CD4-positive, alpha-beta T cell (primary cell): Measurements from ENCODE around the gene PDZD8. TPM values are rescaled to one million over a fixed set of nuclear protein-coding genes. Genes with fewer than 3 reads are reported as not detected.

Experiments
- ATAC-seq: fragments of 200-7000 bp; cut with Tn5 transposase; one replicate; pipeline ENCODE4 v1.10.0; 2022; ENCODE audit warnings: mild to moderate bottlenecking; ENCODE audit not compliant: poor library complexity
- CTCF ChIA-PET: fragments of 350-600 bp; sonication (Branson Sonifier 250); formaldehyde crosslinking; loops from one replicate; lab custom pipeline; 2021; ENCODE audit warnings: antibody characterized with exemption, inconsistent platforms; lab: Charles Lee
- POLR2A ChIA-PET: fragments of 350-600 bp; sonication (Branson Sonifier 250); formaldehyde crosslinking; loops from one replicate; lab custom pipeline; 2021; ENCODE audit warnings: antibody characterized with exemption, inconsistent platforms; lab: Charles Lee
- DNase-seq, 14 experiments: peaks; one replicate each; pipeline ENCODE4 v3.0.0-alpha.2; 2013 to 2020; ENCODE audit warnings: mixed read lengths in 2 of 14
- H3K27ac ChIP-seq, 2 donors: one replicate each; pipeline versions ENCODE4 v1.5.1 to v1.7.0; 2013; ENCODE audit warnings: low read length in 2 of 2, low read depth in 1 of 2, mild to moderate bottlenecking in 1 of 2
- H3K27me3 ChIP-seq, 2 experiments: 1 replicate in 1 of 2; 2 replicates in 1 of 2; pipeline versions ENCODE4 v1.6.1 to v1.7.0; 2013; ENCODE audit warnings: low read length in 2 of 2, control low read depth in 1 of 2, mild to moderate bottlenecking in 1 of 2, moderate library complexity in 1 of 2; ENCODE audit not compliant: insufficient read depth in 2 of 2, control insufficient read depth in 1 of 2
- H3K36me3 ChIP-seq: one replicate; pipeline ENCODE4 v1.6.1; 2013; ENCODE audit warnings: low read length, control low read depth; ENCODE audit not compliant: insufficient read depth
- H3K4me1 ChIP-seq: one replicate; pipeline ENCODE4 v1.6.1; 2013; ENCODE audit warnings: low read length, control low read depth; ENCODE audit not compliant: insufficient read depth
- H3K4me3 ChIP-seq: one replicate; pipeline ENCODE4 v1.5.1; 2013; ENCODE audit warnings: mild to moderate bottlenecking, low read length, moderate library complexity
- H3K9me3 ChIP-seq, 2 experiments: 1 replicate in 1 of 2; 2 replicates in 1 of 2; pipeline versions ENCODE4 v1.6.1 to v1.7.0; 2013; ENCODE audit warnings: low read length in 2 of 2, mild to moderate bottlenecking in 2 of 2, control low read depth in 1 of 2, moderate library complexity in 1 of 2; ENCODE audit not compliant: control insufficient read depth in 1 of 2, insufficient read depth in 1 of 2
- H3K27ac Mint-ChIP-seq: one replicate; pipeline ENCODE4 v1.8.0; 2020; ENCODE audit warnings: mixed read lengths
- H3K27me3 Mint-ChIP-seq: one replicate; pipeline ENCODE4 v1.8.0; 2021; ENCODE audit warnings: mixed read lengths
- H3K36me3 Mint-ChIP-seq: one replicate; pipeline ENCODE4 v1.8.0; 2021; ENCODE audit warnings: low read depth, mixed read lengths
- H3K4me1 Mint-ChIP-seq: one replicate; pipeline ENCODE4 v1.8.0; 2021; ENCODE audit warnings: low read depth, mixed read lengths
- H3K4me3 Mint-ChIP-seq: one replicate; pipeline ENCODE4 v1.8.0; 2020; ENCODE audit warnings: mild to moderate bottlenecking, mixed read lengths
- H3K9me3 Mint-ChIP-seq: one replicate; pipeline ENCODE4 v1.8.0; 2020; ENCODE audit warnings: mixed read lengths
- intact Hi-C, 2 experiments: fragments of 100-400 bp; cut with DNase I in 1 of 2; cut with micrococcal nuclease in 1 of 2; formaldehyde crosslinking; loops; one replicate each; pipeline versions ENCODE4 v1.15.1 to v1.9.0; 2023 to 2025; cut with DNase I, micrococcal nuclease
- total RNA-seq, 174 experiments: library from RNA in 2 of 174; stranded (reverse) in 2 of 174; gene quantifications; one replicate each; pipeline ENCODE4 v1.2.3 and lab custom pipeline; 2021 to 2026
- TF ChIP-seq, protein P1 (sequence below): fragments of 200-600 bp; IDR thresholded peaks from one replicate; pipeline ENCODE4 v1.8.0; 2022; ENCODE audit warnings: antibody characterized with exemption, mild to moderate bottlenecking

PDZD8 gene
- total RNA-seq, 2 experiments from 2014 or later = 25.2 to 31.1 TPM

DNA sequence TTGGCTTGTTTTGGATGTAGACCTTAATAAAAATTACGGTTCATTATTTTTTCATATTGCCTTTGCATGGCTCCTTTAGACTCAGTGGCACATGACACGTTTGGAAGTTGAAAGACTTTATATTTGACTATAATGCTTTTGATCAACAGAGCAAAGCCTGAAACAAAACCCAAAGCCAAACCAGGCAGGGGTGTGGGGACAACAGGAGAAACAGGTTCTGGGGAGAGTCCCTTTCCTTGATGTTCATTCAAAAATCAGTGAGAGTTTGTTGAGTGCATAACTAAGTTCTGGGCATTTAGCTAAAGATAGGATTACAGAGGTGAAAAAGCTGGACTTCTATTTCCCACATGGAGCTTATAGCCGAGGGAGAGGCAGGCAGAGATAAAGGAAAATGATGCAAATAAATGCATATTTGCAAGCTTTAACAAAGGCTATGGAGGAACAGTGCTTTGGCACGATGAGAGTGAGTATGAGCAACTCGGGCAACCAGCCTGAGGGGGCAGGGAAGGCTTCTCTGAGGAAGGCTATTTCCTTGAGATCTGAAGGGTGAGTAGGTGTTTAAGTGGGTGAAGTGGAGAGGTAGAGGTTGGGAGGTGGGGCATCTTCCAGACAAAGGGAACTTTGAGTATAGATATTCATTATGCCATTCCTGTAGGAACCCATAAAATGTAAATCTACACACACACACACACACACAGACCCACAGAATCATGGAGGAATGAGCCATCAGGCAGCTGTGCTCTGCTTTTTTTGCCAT is 34.5 kb upstream of the PDZD8 start:
- H3K36me3 ChIP-seq = no peaks in the 10 kb centered on the region
- H3K27ac Mint-ChIP-seq = no peak overlapping the region
- TF ChIP-seq, protein P1, sequence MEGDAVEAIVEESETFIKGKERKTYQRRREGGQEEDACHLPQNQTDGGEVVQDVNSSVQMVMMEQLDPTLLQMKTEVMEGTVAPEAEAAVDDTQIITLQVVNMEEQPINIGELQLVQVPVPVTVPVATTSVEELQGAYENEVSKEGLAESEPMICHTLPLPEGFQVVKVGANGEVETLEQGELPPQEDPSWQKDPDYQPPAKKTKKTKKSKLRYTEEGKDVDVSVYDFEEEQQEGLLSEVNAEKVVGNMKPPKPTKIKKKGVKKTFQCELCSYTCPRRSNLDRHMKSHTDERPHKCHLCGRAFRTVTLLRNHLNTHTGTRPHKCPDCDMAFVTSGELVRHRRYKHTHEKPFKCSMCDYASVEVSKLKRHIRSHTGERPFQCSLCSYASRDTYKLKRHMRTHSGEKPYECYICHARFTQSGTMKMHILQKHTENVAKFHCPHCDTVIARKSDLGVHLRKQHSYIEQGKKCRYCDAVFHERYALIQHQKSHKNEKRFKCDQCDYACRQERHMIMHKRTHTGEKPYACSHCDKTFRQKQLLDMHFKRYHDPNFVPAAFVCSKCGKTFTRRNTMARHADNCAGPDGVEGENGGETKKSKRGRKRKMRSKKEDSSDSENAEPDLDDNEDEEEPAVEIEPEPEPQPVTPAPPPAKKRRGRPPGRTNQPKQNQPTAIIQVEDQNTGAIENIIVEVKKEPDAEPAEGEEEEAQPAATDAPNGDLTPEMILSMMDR = no peak
- H3K4me1 ChIP-seq = no peaks in the 10 kb centered on the region
- H3K27me3 ChIP-seq = peaks cover 3 to 6% of the 10 kb centered on the region in 2 experiments
- no peak for DNase-seq
- no peaks in the 10 kb centered on the region for H3K4me1 Mint-ChIP-seq
- H3K9me3 Mint-ChIP-seq = no peaks in the 10 kb centered on the region
- peaks cover 14% of the 10 kb centered on the region for H3K27me3 Mint-ChIP-seq
- no peaks in the 10 kb centered on the region for H3K36me3 Mint-ChIP-seq
- no peak for ATAC-seq
- intact Hi-C loops = no loop called here
- no peak overlapping the region for H3K4me3 Mint-ChIP-seq
- no peak overlapping the region for H3K27ac ChIP-seq
- POLR2A ChIA-PET = no interaction called here
- CTCF ChIA-PET = no interaction called here
- no peak overlapping the region for H3K4me3 ChIP-seq
- H3K9me3 ChIP-seq = no peaks in the 10 kb centered on the region

DNA sequence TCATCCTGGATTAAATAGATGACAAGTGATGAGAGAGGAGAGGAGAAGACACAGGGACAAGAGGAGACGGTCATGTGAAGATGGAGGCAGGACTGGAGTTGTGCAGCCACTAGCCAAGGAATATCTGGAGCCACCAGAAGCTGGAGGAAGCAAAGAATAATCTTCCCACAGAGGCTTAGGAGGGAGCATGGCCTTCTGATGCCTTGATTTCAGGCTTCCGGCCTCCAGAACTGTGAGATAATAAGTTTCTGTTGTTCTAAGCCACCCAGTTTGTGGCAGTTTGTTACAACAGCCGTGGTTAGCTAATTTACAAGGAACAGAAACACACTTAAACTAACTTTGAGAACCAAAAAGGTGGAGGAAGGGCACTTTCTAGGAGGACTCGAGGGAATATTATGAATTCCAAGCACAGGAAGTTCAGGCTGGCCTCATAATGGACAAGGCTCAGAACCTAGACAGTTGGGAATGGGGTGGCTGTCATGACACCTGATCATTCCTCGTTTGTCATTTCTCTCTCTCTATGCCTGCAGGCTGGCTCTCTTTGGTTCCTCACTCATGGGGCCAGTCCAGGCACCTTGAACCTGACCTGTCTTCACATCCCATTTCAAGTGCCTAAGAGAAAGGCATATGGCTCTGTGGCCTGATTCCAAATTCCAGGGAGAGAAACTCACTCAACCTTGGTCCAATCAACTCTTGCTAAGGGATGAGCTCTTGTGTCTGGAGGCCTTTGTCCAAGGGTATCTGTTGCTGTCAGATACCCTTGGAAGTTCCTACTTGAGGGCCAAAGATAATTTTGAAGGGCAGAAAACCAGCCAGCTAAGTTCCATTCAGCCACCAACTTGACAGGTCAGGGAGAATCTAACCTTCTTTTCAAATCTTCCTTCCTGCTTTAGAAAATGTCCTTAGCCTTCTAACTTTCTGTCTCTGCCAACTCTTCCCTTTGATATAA is 33.5 kb upstream of the PDZD8 start:
- H3K36me3 Mint-ChIP-seq = no peaks in the 10 kb centered on the region
- no peaks in the 10 kb centered on the region for H3K9me3 Mint-ChIP-seq
- H3K4me3 Mint-ChIP-seq = no peak overlapping the region
- peaks cover 7% of the 10 kb centered on the region for H3K27me3 Mint-ChIP-seq
- TF ChIP-seq, protein P1 = no peak
- H3K27ac Mint-ChIP-seq = no peak overlapping the region
- intact Hi-C loops = no loop called here
- Histone ChIP-seq H3K27me3 (peaks cover 6% of the 10 kb centered on the region in 2 experiments), H3K36me3 (no peaks in the 10 kb centered on the region), H3K27ac (no peak overlapping the region), H3K4me1 (no peaks in the 10 kb centered on the region), H3K4me3 (no peak overlapping the region), H3K9me3 (no peaks in the 10 kb centered on the region)
- CTCF ChIA-PET = no interaction called here
- POLR2A ChIA-PET = no interaction called here
- no peak for DNase-seq
- ATAC-seq = no peak
- H3K4me1 Mint-ChIP-seq = no peaks in the 10 kb centered on the region

- CTCF ChIA-PET = interaction anchor here (0.6 kb wide), 1 partner anchor 773 kb away, joined by 3 read pairs; no protein-coding TSS in a partner anchor
- intact Hi-C loops = no loop called here
These were observed 30.5 kb upstream of the PDZD8 start for GRCh38 chr10:117405730-117406129.

More at GRCh38 chr10:117405730-117406129, 30.5 kb upstream of the PDZD8 start:
- no peaks in the 10 kb centered on the region for H3K4me1 ChIP-seq
- Mint-ChIP-seq H3K4me3 (no peak overlapping the region), H3K36me3 (no peaks in the 10 kb centered on the region), H3K4me1 (no peaks in the 10 kb centered on the region), H3K9me3 (no peaks in the 10 kb centered on the region), H3K27ac (no peak overlapping the region), H3K27me3 (peaks cover 10% of the 10 kb centered on the region)
- no peak overlapping the region for H3K4me3 ChIP-seq
- DNase-seq (no peak), ATAC-seq (no peak)
- H3K27me3 ChIP-seq = peaks cover 6% of the 10 kb centered on the region in 2 experiments
- no peaks in the 10 kb centered on the region for H3K36me3 ChIP-seq
- H3K9me3 ChIP-seq = no peaks in the 10 kb centered on the region
- H3K27ac ChIP-seq = no peak overlapping the region
- POLR2A ChIA-PET = no interaction called here
- TF ChIP-seq, protein P1 = no peak
